Neural crest cell (in vitro differentiated cells): ENCODE measurements around the gene CSHL1. TPM values are rescaled to one million over a fixed set of nuclear protein-coding genes. Genes with fewer than 3 reads are reported as not detected.

ENCODE experiments used
- DNase-seq: peaks from one replicate; pipeline ENCODE4 v3.0.0; 2021; ENCODE audit warnings: low read depth, mixed read lengths, low spot score
- H3K27ac Mint-ChIP-seq: one replicate; pipeline ENCODE4 v1.8.0; 2021; ENCODE audit warnings: mild to moderate bottlenecking, mixed read lengths; ENCODE audit not compliant: unreplicated experiment
- H3K27me3 Mint-ChIP-seq: 2 replicates; pipeline ENCODE4 v1.8.0; 2021; ENCODE audit warnings: low read depth, mild to moderate bottlenecking, mixed read lengths
- H3K36me3 Mint-ChIP-seq: 2 replicates; pipeline ENCODE4 v1.8.0; 2021; ENCODE audit warnings: low read depth, mild to moderate bottlenecking, mixed read lengths
- H3K4me1 Mint-ChIP-seq: 2 replicates; pipeline ENCODE4 v1.8.0; 2021; ENCODE audit warnings: mixed read lengths
- H3K4me3 Mint-ChIP-seq: one replicate; pipeline ENCODE4 v1.8.0; 2021; ENCODE audit warnings: mild to moderate bottlenecking, mixed read lengths
- H3K9me3 Mint-ChIP-seq: 2 replicates; pipeline ENCODE4 v1.8.0; 2021; ENCODE audit warnings: mixed read lengths
- CTCF ChIP-seq: fragments of 200-600 bp; sonication (generic); conservative IDR thresholded peaks from 2 replicates; pipeline ENCODE4 v1.5.0; 2021; ENCODE audit warnings: antibody characterized with exemption, mild to moderate bottlenecking
- long read RNA-seq: library from polyadenylated mRNA; unstranded; transcript quantifications from one replicate; pipeline ENCODE4 v2.0.0, GENCODE V29; 2020
- total RNA-seq: library from RNA; stranded (reverse); gene quantifications from 2 replicates; pipeline ENCODE4 v1.2.1, GENCODE V29; 2021

CSHL1 gene
- not detected in 2 replicates for total RNA-seq
- long read RNA-seq: 0 reads

- no peak for TF ChIP-seq CTCF
- no peaks in the 10 kb centered on the region for H3K4me1 Mint-ChIP-seq
- no peaks in the 10 kb centered on the region for H3K9me3 Mint-ChIP-seq
- no peak within 1 kb of the TSS for H3K4me3 Mint-ChIP-seq
- no peak within 1 kb of the TSS for H3K27ac Mint-ChIP-seq
- peaks cover 26% of the 10 kb centered on the region for H3K27me3 Mint-ChIP-seq
- no peaks in the 10 kb centered on the region for H3K36me3 Mint-ChIP-seq
- DNase-seq: no peak
Measured at GRCh38 chr17:63911041-63911635, at the start of gene CSHL1. CSHL1 (minus strand) TSS chr17:63911258; CDS start chr17:63911196, 62 bp downstream.

GRCh38 chr17:63960430-63960829 is 49.4 kb upstream of the CSHL1 start:
- H3K27me3 Mint-ChIP-seq: peaks cover 2% of the 10 kb centered on the region
- H3K4me3 Mint-ChIP-seq: no peak overlapping the region
- no peaks in the 10 kb centered on the region for H3K9me3 Mint-ChIP-seq
- no peak overlapping the region for H3K27ac Mint-ChIP-seq
- H3K4me1 Mint-ChIP-seq: peaks cover 17% of the 10 kb centered on the region
- H3K36me3 Mint-ChIP-seq: no peaks in the 10 kb centered on the region
- no peak for TF ChIP-seq CTCF
- no peak for DNase-seq

GRCh38 chr17:63960006-63960405 is 48.9 kb upstream of the CSHL1 start:
- no peak overlapping the region for H3K4me3 Mint-ChIP-seq
- no peaks in the 10 kb centered on the region for H3K36me3 Mint-ChIP-seq

GRCh38 chr17:63956296-63956920 is 45.4 kb upstream of the CSHL1 start:
- no peaks in the 10 kb centered on the region for H3K9me3 Mint-ChIP-seq
- no peak for TF ChIP-seq CTCF
- no peak for DNase-seq
- peaks cover 6% of the 10 kb centered on the region for H3K4me1 Mint-ChIP-seq
- H3K36me3 Mint-ChIP-seq: no peaks in the 10 kb centered on the region
- H3K27ac Mint-ChIP-seq: no peak overlapping the region
- no peak overlapping the region for H3K4me3 Mint-ChIP-seq
- peaks cover 2% of the 10 kb centered on the region for H3K27me3 Mint-ChIP-seq

More at GRCh38 chr17:63960006-63960405, 48.9 kb upstream of the CSHL1 start:
- no peak for TF ChIP-seq CTCF
- no peaks in the 10 kb centered on the region for H3K9me3 Mint-ChIP-seq
- peaks cover 2% of the 10 kb centered on the region for H3K27me3 Mint-ChIP-seq
- H3K27ac Mint-ChIP-seq: no peak overlapping the region
- no peak for DNase-seq
- H3K4me1 Mint-ChIP-seq: peaks cover 17% of the 10 kb centered on the region

GRCh38 chr17:63955791-63956190 is 44.7 kb upstream of the CSHL1 start:
- Mint-ChIP-seq H3K4me3 (no peak overlapping the region), H3K4me1 (peaks cover 4% of the 10 kb centered on the region), H3K27me3 (peaks cover 2% of the 10 kb centered on the region), H3K9me3 (no peaks in the 10 kb centered on the region), H3K36me3 (no peaks in the 10 kb centered on the region), H3K27ac (peak overlapping the region; percentile 59)
- no peak for DNase-seq
- no peak for TF ChIP-seq CTCF
